Activated CD4-positive, alpha-beta T cell treated with anti-CD3 and anti-CD28 coated beads for 4 hours (primary cell): ENCODE data around the gene CYP17A1.

Experiments used
- DNase-seq, 2 donors: peaks; one replicate each; pipeline ENCODE4 v3.0.0-alpha.2; 2020

Gene CYP17A1

DNA sequence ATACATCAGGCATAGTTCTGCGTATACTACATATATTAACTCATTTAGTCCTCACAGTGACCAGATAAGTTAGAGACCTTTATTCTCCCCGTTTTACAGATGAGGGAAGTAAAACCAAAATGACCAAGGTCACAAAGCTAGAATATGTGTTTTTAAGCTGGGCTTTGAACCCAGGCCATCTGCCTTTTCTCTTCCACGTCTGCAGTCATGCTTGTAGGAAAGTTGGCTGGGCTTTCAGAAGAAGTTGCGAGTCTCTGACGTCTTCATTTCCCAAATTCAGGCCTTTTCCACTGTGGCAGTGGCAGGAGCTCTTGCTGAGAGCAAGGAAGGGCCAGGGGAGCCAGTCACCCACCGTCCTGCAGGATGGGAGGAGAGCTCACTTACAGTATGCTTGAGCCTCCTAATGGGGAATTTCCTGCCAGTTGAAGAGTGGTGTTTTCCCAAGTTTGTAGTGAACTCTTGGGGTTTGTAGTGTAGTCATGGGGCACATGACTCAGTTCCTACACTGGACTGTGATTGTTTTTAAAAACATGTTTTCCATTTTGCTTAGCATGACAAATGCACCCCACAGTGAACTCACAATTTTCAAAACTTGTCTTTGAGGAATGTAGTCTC, 34.2 kb downstream of the CYP17A1 start:
- peak in 1 of 2 donors; percentile 1 for DNase-seq

DNA sequence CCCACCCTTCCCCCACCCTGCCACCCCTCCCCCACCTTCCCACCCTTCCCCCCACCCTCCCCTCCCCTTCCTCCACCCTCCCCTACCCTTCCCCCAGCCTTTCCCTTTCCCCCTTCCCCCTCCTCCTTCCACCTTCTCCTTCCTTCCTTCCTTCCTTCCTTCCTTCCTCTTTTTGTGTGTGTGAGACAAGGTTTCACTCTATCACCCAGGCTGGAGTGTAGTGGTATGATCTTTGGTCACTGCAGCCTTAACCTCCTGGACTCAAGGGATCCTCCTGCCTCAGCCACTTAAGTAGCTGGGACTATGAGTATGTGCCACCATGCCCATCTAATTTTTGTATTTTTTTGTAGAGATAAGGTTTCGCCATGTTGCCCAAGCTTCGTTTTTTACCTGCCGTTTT, 35.2 kb downstream of the CYP17A1 start:
- DNase-seq = no peak

DNA sequence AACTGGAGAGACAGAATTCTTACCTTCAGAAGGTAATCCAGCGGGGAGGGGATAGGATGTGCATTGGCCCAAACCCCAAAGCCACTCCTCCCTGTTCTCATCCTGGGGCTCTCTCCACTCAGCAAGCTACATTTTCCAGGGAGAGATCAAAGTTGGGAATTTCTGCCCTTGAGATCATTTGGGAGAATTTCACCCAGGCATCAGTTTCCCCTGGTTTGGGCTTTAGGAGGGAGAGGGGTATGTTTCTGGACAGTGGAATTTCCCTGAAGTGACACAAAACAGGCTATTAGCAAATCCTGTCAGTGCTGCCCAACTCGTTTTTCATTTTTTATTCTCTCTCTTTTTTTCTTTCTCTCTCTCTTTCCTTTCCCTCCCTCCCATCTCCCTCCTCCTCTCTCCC, 35.7 kb downstream of the CYP17A1 start:
- DNase-seq = no peak

DNA sequence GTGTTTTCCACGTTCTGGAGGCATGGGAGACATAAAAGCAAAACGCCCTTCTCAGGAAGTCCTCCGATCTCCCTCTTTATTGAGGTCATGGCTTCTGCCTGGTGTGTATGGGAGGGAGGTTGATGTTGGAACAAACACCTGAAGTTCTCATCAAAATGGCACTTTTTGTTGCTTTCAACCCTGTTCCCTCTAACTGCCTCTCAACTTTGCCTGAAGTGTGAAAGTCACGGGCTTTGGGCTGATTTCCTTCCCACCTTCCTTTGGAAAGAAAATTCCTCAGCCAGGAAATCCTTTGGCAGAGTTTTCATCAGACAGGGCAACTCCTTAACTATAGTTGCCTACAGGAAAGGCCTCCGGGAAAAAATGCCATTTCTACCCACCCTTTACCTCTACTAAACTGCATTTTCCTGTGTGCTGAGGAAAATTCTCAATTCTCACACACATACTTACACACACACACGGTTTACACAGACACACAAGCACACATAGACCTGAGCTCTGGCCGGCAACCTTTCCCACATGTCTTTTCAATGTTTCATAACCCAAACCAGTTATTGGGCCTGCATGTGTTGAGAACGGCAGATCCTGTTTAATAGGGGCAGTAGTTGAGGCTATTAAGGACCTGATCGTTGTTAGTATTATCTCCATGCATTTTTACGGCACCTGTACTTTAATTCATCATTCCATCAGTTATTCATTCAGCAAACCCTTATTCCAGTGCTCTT, 36.4 kb downstream of the CYP17A1 start:
- DNase-seq = no peak

DNA sequence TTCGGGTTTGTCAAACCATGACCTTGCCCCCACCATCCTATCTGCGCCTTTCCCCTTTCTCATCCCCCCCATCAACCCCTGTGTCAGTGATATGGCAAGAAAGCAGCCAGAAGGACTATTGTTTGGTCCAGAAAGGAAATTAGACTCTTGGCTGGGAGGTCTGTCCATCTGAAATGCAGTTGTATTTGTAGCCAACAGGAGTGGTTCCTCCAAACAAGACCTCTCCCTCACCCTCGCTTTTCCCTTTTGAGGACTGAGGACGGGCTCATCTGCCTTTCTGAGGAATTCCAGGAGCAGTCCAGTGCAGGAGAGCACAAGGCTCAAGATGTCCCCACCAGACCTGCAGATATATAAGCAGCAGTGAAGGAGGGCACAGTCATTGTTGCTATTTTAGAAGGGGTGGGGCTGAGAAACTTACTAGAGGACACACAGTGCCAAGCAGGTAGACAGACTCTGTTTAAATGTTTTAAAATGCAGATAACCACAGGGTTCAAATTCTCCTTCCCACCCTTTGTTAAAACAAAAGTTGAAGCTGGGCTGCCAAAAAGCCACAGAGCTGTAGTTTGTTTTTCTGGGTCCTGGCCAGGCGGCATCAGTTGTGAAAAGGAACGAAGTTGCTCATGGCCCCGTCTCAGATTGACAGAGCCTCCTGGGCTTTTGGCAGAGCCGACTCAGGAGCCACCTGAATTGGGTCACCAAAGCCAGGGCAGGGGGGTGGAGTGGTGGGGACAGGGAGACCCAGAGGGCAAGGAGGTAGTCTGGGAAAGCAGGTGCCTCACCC, 37.3 kb downstream of the CYP17A1 start:
- no peak for DNase-seq

DNA sequence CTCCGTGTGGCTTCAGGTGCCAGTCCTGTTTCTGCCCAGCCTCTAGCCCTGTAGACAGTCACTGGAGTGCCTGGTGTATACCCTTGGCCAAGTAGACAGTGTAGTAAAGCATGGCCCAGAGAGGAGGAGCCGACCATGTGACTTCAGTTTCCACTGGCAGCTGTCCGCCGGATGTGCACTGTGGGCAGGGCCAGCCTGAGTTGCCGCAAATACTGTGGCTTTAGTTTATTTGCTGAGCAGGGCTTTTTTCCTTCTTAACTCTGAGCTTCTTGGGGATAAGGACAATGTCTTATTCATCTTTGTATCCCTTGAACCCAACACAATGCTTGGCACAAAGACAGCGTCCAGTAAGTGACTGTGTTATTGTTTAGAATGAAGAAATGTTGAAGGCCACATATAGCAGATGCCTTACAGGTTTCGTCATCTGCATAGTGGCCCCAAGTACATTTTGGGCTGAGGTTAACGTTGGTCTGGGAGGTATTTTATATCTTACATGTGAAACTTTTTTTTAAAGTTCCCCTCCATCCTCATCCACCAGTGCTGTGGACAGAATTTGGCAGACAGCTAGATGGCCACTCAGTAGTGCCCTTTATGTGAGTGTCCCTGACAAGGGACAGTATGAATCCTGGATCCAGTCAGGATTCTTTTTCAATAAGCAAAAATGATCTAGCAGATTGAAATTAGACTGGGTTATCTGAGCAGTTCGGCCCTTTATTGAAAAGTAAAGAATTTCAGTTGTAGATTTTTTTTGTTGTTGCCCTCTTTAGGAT, 40.6 kb downstream of the CYP17A1 start:
- peak; percentile 16 to 29 for DNase-seq

DNA sequence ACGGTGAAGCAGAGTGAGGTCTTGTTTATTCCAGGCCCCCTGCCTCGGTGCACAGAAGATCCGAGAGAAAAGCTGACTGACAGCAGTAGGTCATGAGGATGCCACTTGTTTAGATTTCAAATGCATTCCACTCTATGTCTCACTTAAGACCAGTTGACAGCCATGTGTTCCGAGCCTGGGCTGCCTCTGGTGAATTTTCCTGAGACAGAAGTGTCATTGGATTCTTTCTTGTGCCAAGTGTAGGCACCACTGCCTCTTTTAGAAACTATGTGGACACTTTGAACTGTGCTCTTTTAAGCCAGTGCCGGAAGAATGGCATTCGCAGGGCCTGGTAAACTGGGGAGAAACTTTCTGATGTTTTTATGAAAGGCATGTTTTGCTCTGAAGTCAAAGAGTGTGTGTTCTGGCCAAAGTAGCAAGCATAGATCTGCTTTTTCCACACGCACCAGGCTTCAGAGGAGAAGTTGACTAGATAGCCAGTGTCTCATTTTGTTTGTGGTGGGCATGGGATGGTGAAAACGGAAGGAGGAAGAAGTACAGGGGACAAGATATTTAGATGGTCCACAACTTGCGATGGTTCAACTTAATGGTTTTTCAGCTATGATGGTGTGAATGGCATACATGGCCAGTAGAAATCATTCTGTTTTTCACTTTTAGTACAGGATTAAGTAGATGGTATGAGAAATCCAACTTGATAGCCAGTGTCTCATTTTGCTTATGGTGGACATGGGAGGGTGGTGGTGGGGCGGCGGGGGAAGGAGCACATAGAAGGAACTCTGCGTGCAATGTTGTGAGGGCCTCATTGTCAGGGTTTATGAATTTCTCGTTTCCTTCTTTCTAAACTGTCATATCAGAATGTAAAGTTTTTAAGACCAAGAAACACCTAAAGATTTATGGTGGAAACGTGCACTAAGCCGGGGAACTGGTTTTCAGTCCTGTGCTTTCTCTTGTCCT, 41.5 kb downstream of the CYP17A1 start:
- no peak for DNase-seq

DNA sequence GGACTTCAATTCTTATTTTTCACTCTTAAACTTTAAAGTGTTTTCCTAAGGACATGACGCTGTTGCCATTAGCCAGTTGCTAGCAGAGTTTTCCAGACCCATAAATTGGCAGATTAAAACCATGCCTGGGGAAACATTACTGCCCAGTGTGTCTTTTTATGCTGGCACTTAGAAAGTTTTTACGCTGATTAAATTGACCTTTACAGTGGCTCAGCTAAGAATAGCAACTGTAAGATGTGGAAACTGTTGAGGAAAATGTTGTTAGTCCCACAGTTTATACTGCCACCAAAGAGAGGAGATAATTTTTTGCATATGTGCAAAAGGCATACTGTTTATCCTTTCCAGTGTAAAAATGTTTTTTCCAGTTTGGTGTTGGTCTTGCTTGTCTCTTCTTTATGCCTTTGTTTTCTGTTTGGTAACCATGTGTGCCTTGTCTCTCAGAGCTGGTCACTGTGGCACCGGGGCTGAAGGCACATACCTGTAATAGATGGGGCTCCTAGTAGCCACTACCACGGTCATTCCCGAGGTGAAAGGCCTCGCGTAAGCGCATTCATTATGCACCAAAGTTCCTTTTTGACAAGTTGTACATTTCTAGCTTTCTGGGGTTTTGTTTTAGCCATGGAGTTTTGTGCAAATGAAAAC, 45.3 kb downstream of the CYP17A1 start:
- no peak for DNase-seq

DNA sequence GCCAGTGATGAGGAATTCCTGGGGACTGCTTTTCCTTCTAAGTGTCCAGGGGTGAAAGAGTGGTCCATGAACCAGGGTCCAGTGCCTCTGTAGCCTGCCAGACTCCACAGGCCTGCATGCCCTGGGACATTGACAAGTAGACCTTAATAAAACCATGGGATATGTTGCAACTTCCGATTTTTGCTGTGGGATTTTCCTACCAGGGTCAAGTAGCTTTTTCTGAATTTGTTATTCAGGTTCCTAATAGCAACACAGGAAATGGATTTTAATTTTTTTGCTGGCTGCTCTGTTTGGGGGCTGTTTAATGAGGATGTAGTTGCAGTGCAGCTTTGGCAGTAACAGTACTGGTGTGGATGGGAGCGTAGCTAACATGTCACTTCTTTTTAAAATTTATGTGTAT, 51.4 kb downstream of the CYP17A1 start:
- DNase-seq = no peak

DNA sequence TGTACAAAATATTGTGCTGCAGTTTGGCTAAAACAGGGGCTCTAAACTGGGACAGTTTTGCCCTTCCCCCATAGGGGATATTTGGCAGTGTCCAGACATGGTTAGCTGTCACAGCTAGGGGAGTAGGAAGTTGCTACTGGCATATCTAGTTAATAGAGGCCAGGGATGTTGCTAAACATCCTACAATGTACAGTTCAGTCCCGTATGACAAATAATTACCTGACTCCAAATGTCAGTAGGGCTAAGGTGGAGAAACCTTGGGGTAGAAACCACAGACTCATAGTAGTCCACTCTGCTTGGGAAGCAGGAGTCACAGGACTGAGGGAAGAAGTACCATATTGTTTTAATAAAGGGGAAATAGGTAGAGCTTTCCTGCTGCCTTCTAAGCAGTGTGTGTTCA, 53.6 kb downstream of the CYP17A1 start:
- no peak for DNase-seq

DNA sequence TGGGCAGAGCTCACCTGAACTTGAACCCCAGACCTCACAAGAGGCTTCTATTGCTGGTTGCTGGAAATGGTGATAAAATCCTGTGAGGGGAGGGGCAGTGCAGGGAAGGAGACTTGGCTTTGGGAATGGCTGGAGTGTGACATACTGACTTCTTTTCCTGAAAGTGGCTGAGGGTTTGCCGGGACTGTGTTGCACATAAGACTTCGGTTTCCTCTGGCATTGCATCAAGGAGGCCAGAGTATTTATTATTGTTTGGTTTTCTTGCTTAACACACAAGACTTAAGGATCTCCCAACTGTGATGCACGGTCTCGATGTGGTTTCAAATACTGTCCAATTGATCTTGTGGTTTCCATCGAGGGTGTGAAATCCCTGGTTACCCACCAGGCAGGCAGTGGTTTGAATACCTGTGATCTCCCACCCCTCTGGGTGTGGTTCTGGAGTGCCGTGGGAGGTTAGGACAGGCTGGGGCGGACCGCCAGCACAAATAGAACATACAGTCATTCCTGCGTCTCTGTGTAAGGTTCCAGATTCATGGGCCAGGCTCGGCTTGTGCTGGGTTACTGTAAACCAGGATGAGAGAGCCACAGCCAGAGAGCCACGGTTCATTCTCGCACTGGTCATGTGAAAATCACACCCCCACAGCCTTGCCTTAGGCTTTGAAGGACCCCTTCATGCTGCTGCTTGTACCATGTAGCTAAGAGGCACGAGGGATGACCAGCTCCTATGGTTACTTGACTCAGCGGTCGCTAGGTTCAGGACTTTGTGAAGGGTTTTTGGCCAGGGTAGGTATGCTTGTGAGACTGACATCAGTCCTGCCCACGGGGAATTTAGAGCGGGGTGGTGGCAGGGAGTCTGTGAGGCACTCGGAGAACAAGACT, 54.3 kb downstream of the CYP17A1 start:
- DNase-seq = no peak

DNA sequence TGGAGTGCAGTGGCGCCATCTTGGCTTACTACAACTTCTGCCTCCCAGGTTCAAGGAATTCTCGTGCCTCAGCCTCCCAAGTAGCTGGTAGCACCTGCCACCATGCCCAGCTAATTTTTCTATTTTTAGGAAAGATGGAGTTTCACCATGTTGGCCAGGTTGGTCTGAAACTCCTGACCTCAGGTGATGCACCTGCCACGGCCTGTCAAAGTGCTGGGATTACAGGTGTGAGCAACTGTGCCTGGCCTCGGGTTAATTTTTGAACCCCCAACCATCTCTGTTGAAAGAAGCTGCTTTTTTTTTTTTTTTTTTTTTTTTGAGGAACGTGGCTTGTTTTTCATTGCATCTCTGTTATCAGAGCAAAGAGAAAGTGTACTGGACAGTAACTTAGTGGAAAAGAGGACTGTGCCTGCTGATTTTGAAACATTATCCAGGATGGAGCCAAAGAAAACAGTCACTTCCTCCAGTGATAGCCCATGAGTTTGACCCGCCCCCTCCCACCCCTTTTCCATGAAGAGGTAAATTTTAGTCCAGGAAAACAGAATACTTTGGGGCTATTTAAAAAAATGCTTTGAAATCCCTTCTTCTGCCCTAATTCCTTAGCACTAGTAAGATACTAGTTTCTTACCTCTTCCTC, 55.2 kb downstream of the CYP17A1 start:
- no peak for DNase-seq

DNA sequence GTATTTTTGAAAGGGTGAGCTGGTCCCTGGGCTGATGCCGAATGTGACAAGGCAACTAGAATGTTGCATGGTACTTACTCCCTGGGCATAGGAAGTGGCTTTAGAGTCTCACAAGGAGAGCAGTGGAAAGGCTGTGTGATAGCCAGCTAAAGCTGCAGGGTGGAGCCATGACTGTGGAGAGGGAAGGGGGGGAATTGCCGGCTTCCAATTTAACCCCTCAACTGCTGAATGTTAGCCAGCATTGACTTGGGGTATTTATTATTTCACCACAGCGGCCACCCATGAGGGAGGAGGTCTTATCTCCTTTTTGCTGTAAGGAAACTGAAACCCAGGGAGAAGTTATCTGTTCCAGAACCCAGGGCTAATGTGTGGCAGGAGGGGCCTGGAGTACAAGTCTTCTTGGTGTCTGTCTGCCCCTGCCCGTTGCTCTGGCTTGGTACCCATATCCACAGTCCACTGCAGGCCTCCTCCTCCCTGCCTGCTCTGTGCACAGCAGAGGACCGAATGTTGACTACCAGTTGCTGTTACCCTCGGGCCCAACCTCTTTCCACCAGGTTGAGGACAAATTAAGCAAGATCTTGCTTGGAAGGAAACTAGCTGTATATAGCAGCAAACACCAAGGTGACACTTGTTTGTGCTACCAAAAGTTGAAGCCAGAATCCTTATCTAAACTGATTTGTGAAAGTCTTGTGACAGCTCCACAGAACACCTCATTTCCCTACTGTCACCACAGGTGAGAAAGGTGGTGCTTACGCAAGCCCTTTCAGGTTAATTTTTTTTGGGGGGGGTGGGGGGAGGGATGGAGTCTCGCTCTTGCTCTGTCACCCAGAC, 55.9 kb downstream of the CYP17A1 start:
- DNase-seq = no peak
